ENCODE results near the gene TTC23L.

GRCh38 chr5:34858790-34859189 lies 19.8 kb downstream of the TTC23L start:
- TF ChIP-seq CTCF (conservative IDR thresholded peaks at IDR 0.05; ENCODE audit: low read depth, low read length) (no peak), EZH2 (IDR thresholded peaks at IDR 0.05; ENCODE audit: borderline replicate concordance, low read depth, low read length, poor library complexity, severe bottlenecking) (no peak)
